ENCODE results near the gene ENOX1. TPM values are rescaled to one million over a fixed set of nuclear protein-coding genes. Genes with fewer than 3 reads are reported as not detected.

ENOX1 gene
- total and polyA plus RNA-seq, 2 of the 8 experiments (the other 6 are each of a cell fraction or from before 2014, with no cell fraction given): 0.23 to 0.37 TPM

GRCh38 chr13:43364210-43365038, 422.3 kb downstream of the ENOX1 start (continued):
- TF ChIP-seq CTBP2 (IDR thresholded peaks at IDR 0.05; ENCODE audit: borderline replicate concordance, insufficient read depth, insufficient read length, low read length) (no peak), CBX5 (IDR thresholded peaks at IDR 0.05; ENCODE audit: low read depth, low read length) (no peak)

Measured in H1 (cell line).